IMR-90 (cell line): Measurements from ENCODE around the gene DAAM2. TPM values are rescaled to one million over a fixed set of nuclear protein-coding genes. Genes with fewer than 3 reads are reported as not detected.

Experiments
- ATAC-seq: fragments of 200-7000 bp; cut with Tn5 transposase; 2 replicates; pipeline ENCODE4 v1.9.1; 2020; ENCODE audit warnings: low read depth, mild to moderate bottlenecking, moderate library complexity
- BruUV-seq: library from RNA; stranded (reverse); fragments of 400-500 nt; replicated peaks from 2 replicates; lab custom pipeline; 2021; lab: Mats Ljungman, UMichigan
- CTCF ChIA-PET: fragments of 300-600 bp; formaldehyde crosslinking; extraction: SDS; loops from one replicate; lab custom pipeline; 2021; ENCODE audit warnings: antibody characterized with exemption; lab: Yijun Ruan, JAX
- POLR2A ChIA-PET: fragments of 300-600 bp; sonication (Branson Sonifier 250); formaldehyde crosslinking; loops from one replicate; lab custom pipeline; 2022; ENCODE audit warnings: antibody characterized with exemption; ENCODE audit not compliant: unreplicated experiment; lab: Charles Lee
- DNase-seq: peaks from one replicate; pipeline ENCODE4 v3.0.0; 2013
- H2AFZ ChIP-seq: replicated peaks from 2 replicates; pipeline ENCODE3; 2013; ENCODE audit warnings: low read length, mild to moderate bottlenecking; ENCODE audit not compliant: poor library complexity
- H2AK5ac ChIP-seq: 2 replicates; pipeline ENCODE4 v1.6.1; 2013; ENCODE audit warnings: low read depth, low read length, inconsistent platforms
- H2AK9ac ChIP-seq: replicated peaks from 2 replicates; pipeline ENCODE3; 2013; ENCODE audit warnings: mild to moderate bottlenecking, low read depth, low read length, moderate library complexity; ENCODE audit not compliant: poor library complexity
- H2BK120ac ChIP-seq: 2 replicates; pipeline ENCODE4 v1.6.1; 2013; ENCODE audit warnings: low read depth, low read length, inconsistent platforms
- H2BK15ac ChIP-seq: 3 replicates; pipeline ENCODE4 v1.6.1; 2013; ENCODE audit warnings: low read depth, low read length, inconsistent platforms
- H2BK20ac ChIP-seq: 2 replicates; pipeline ENCODE4 v1.6.1; 2013; ENCODE audit warnings: low read depth, mild to moderate bottlenecking, inconsistent platforms, low read length, moderate library complexity
- H2BK5ac ChIP-seq: 2 replicates; pipeline ENCODE4 v1.6.1; 2013; ENCODE audit warnings: mild to moderate bottlenecking, low read depth, low read length, inconsistent platforms; ENCODE audit not compliant: poor library complexity, severe bottlenecking
- H3K14ac ChIP-seq: replicated peaks from 2 replicates; pipeline ENCODE4 v1.6.1; 2013; ENCODE audit warnings: low read depth, low read length, inconsistent platforms
- H3K18ac ChIP-seq: 2 replicates; pipeline ENCODE4 v1.6.1; 2013; ENCODE audit warnings: low read depth, low read length, control low read depth
- H3K23ac ChIP-seq: 2 replicates; pipeline ENCODE4 v1.6.1; 2013; ENCODE audit warnings: low read depth, low read length, inconsistent platforms
- H3K27ac ChIP-seq: 2 replicates; pipeline ENCODE4 v1.5.1; 2013; ENCODE audit warnings: mild to moderate bottlenecking, control low read depth, low read length; ENCODE audit not compliant: insufficient read depth
- H3K27me3 ChIP-seq: 2 replicates; pipeline ENCODE4 v1.6.1; 2013; ENCODE audit warnings: low read length; ENCODE audit not compliant: control insufficient read depth, insufficient read depth
- H3K36me3 ChIP-seq: 2 replicates; pipeline ENCODE4 v1.6.1; 2013; ENCODE audit warnings: low read length, mixed read lengths; ENCODE audit not compliant: control insufficient read depth, insufficient read depth
- H3K4ac ChIP-seq: 2 replicates; pipeline ENCODE4 v1.6.1; 2013; ENCODE audit warnings: low read depth, low read length, inconsistent platforms
- H3K4me1 ChIP-seq: 2 replicates; pipeline ENCODE4 v1.6.1; 2013; ENCODE audit warnings: low read length, mixed read lengths; ENCODE audit not compliant: control insufficient read depth, insufficient read depth
- H3K4me2 ChIP-seq: 2 replicates; pipeline ENCODE4 v1.6.1; 2013; ENCODE audit warnings: low read depth, mild to moderate bottlenecking, control low read depth, low read length, moderate library complexity
- H3K4me3 ChIP-seq: 2 replicates; pipeline ENCODE4 v1.5.1; 2013; ENCODE audit warnings: low read depth, mild to moderate bottlenecking, control low read depth, low read length, moderate library complexity; ENCODE audit not compliant: insufficient read depth
- H3K56ac ChIP-seq: 2 replicates; pipeline ENCODE4 v1.6.1; 2013; ENCODE audit warnings: low read length, inconsistent platforms; ENCODE audit not compliant: insufficient read depth; ENCODE audit errors: extremely low read depth
- H3K79me1 ChIP-seq, 2 experiments: 2 replicates each; pipeline ENCODE4 v1.6.1; 2013; ENCODE audit warnings: low read length in 2 of 2, inconsistent platforms in 1 of 2, low read depth in 1 of 2
- H3K9ac ChIP-seq: 2 replicates; pipeline ENCODE4 v1.6.1; 2013; ENCODE audit warnings: low read depth, low read length, control low read depth
- H3K9me1 ChIP-seq: 2 replicates; pipeline ENCODE4 v1.6.1; 2013; ENCODE audit warnings: low read length, inconsistent platforms; ENCODE audit not compliant: insufficient read depth
- H3K9me3 ChIP-seq: 2 replicates; pipeline ENCODE4 v1.6.1; 2013; ENCODE audit warnings: low read length; ENCODE audit not compliant: control insufficient read depth, insufficient read depth
- H4K20me1 ChIP-seq: 2 replicates; pipeline ENCODE4 v1.6.1; 2013; ENCODE audit warnings: low read length, inconsistent platforms; ENCODE audit not compliant: insufficient read depth
- H4K5ac ChIP-seq: 2 replicates; pipeline ENCODE4 v1.6.1; 2013; ENCODE audit warnings: mild to moderate bottlenecking, low read depth, low read length, control low read depth
- H4K8ac ChIP-seq, 2 experiments: 2 replicates each; pipeline ENCODE4 v1.6.1; 2013; ENCODE audit warnings: low read depth in 2 of 2, low read length in 2 of 2, control low read depth in 1 of 2, inconsistent platforms in 1 of 2
- H4K91ac ChIP-seq: 2 replicates; pipeline ENCODE4 v1.6.1; 2013; ENCODE audit warnings: low read depth, low read length, inconsistent platforms; ENCODE audit not compliant: insufficient read depth
- CEBPB ChIP-seq: IDR thresholded peaks from 2 replicates; pipeline ENCODE4 v1.6.1; 2012; ENCODE audit warnings: low read depth, low read length, improper control_type of control experiment
- CHD1 ChIP-seq: IDR thresholded peaks from 2 replicates; pipeline ENCODE4 v1.6.1; 2012; ENCODE audit warnings: low read depth, low read length, improper control_type of control experiment
- FOS ChIP-seq: fragments of 150-350 bp; IDR thresholded peaks from 2 replicates; pipeline ENCODE4 v1.6.1; 2016; ENCODE audit warnings: low read depth, low read length
- MXI1 ChIP-seq: IDR thresholded peaks from 2 replicates; pipeline ENCODE4 v1.6.1; 2012; ENCODE audit warnings: low read depth, mild to moderate bottlenecking, low read length, moderate library complexity, borderline replicate concordance
- NFE2L2 ChIP-seq: fragments of 150-350 bp; IDR thresholded peaks from 2 replicates; pipeline ENCODE4 v1.6.1; 2016; ENCODE audit warnings: low read depth, mild to moderate bottlenecking, low read length
- POLR2A ChIP-seq: IDR thresholded peaks from 2 replicates; pipeline ENCODE4 v1.6.1; 2012; ENCODE audit warnings: mild to moderate bottlenecking, low read depth, low read length
- RAD21 ChIP-seq: IDR thresholded peaks from 2 replicates; pipeline ENCODE4 v1.6.1; 2012; ENCODE audit warnings: low read length, improper control_type of control experiment
- RCOR1 ChIP-seq: IDR thresholded peaks from 2 replicates; pipeline ENCODE4 v1.6.1; 2012; ENCODE audit warnings: mild to moderate bottlenecking, low read length, improper control_type of control experiment; ENCODE audit not compliant: insufficient replicate concordance
- RFX5 ChIP-seq: IDR thresholded peaks from 2 replicates; pipeline ENCODE4 v1.8.0; 2012; ENCODE audit warnings: low read depth, mild to moderate bottlenecking, low read length, moderate library complexity
- SMC3 ChIP-seq: fragments of 150-350 bp; IDR thresholded peaks from 2 replicates; pipeline ENCODE4 v1.6.1; 2016; ENCODE audit warnings: low read depth, mild to moderate bottlenecking, antibody characterized with exemption, low read length, moderate library complexity
- WGBS, 2 experiments: methylation state at CpG; one replicate each; pipeline versions ENCODE4 v1.1.5 to v1.1.7; 2013; ENCODE audit warnings: missing lambda C conversion rate in 2 of 2; ENCODE audit not compliant: insufficient read length in 1 of 2; ENCODE audit errors: extremely low coverage in 2 of 2; 5-methylcytosine and 5-hydroxymethylcytosine counted together
- dilution Hi-C: fragments of 300-500 bp; cut with HindIII; formaldehyde crosslinking; loops from one replicate; pipeline ENCODE4 v1.14.3; 2018; ENCODE audit warnings: low sequenced_read_pairs; ENCODE audit not compliant: unreplicated experiment
- in situ Hi-C: fragments of 300-500 bp; cut with MboI; formaldehyde crosslinking; loops from 3 replicates; pipeline ENCODE4 v1.14.3; 2019; ENCODE audit warnings: low sequenced_read_pairs, inconsistent platforms, mixed read lengths
- intact Hi-C: fragments of 100-400 bp; cut with micrococcal nuclease; formaldehyde crosslinking; loops from 2 replicates; pipeline ENCODE4 v1.10.0; 2022
- polyA plus RNA-seq, 3 experiments: library from polyadenylated mRNA; depleted of rRNA; stranded (reverse); fragments of >200 nt; gene quantifications; 2 replicates each; pipeline ENCODE4 v1.2.3, GENCODE V29; 2012; ENCODE audit warnings: low replicate concordance in 1 of 3
- total RNA-seq: library from RNA; depleted of rRNA; stranded (reverse); fragments of >200 nt; gene quantifications from 2 replicates; pipeline ENCODE4 v1.2.3, GENCODE V29; 2012
- TF ChIP-seq, protein P1 (sequence below): conservative IDR thresholded peaks from 2 replicates; pipeline ENCODE4 v1.5.1; 2012; ENCODE audit warnings: mild to moderate bottlenecking, low read depth, low read length, improper control_type of control experiment

DAAM2 gene
- total and polyA plus RNA-seq, 2 of the 4 experiments (the other 2 are of a cell fraction) = 11.2 to 12.9 TPM

GRCh38 chr6:39821742-39822532 is 29.8 kb downstream of the DAAM2 start:
- DNase-seq = no peak

More at GRCh38 chr6:39821742-39822532, 29.8 kb downstream of the DAAM2 start:
- Histone ChIP-seq H3K4ac (no peak overlapping the region), H2AK9ac (no peak overlapping the region), H3K9me3 (no peaks in the 10 kb centered on the region), H2AK5ac (no peak overlapping the region), H3K4me3 (no peak overlapping the region), H3K27me3 (no peaks in the 10 kb centered on the region), H2AFZ (no peak overlapping the region), H2BK15ac (no peak overlapping the region), H4K5ac (no peak overlapping the region), H3K4me2 (no peak overlapping the region), H4K91ac (no peak overlapping the region), H3K9ac (no peak overlapping the region), H3K56ac (no peak overlapping the region), H3K4me1 (peaks cover 33% of the 10 kb centered on the region), H4K20me1 (no peaks in the 10 kb centered on the region), H4K8ac (no peak overlapping the region), H2BK20ac (no peak overlapping the region), H3K14ac (no peak overlapping the region), H2BK120ac (no peak overlapping the region), H3K27ac (no peak overlapping the region), H3K23ac (no peak overlapping the region), H3K36me3 (no peaks in the 10 kb centered on the region), H3K18ac (no peak overlapping the region; the same call in 1 of the 2 replicates), H3K79me1 (peaks cover 3 to 13% of the 10 kb centered on the region in 2 experiments; a peak in 1 of 4 replicates), H3K9me1 (peaks cover 12% of the 10 kb centered on the region), H2BK5ac (no peak overlapping the region)
- TF ChIP-seq RFX5 (no peak), MXI1 (no peak), CHD1 (no peak), RAD21 (no peak), RCOR1 (no peak), POLR2A (no peak), NFE2L2 (no peak), CEBPB (no peak), FOS (no peak), SMC3 (no peak)
- TF ChIP-seq, protein P1, sequence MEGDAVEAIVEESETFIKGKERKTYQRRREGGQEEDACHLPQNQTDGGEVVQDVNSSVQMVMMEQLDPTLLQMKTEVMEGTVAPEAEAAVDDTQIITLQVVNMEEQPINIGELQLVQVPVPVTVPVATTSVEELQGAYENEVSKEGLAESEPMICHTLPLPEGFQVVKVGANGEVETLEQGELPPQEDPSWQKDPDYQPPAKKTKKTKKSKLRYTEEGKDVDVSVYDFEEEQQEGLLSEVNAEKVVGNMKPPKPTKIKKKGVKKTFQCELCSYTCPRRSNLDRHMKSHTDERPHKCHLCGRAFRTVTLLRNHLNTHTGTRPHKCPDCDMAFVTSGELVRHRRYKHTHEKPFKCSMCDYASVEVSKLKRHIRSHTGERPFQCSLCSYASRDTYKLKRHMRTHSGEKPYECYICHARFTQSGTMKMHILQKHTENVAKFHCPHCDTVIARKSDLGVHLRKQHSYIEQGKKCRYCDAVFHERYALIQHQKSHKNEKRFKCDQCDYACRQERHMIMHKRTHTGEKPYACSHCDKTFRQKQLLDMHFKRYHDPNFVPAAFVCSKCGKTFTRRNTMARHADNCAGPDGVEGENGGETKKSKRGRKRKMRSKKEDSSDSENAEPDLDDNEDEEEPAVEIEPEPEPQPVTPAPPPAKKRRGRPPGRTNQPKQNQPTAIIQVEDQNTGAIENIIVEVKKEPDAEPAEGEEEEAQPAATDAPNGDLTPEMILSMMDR = no peak
- BruUV-seq = no TSS peak
- WGBS, 2 experiments = no CpG with 5 or more reads among the region's 7 CpGs
- in situ Hi-C loops (no loop called here), intact Hi-C loops (no loop called here), dilution Hi-C loops (no loop called here)
- CTCF ChIA-PET = no interaction called here
- POLR2A ChIA-PET = interaction anchor here (0.6 kb wide), 1 partner anchor 31 kb away, joined by 3 read pairs; no protein-coding TSS in a partner anchor
- ATAC-seq = peak; percentile 33; the same call in 1 of the 2 replicates
